Thyroid gland (tissue), 4 donors: ENCODE data around the gene SPATA24. TPM values are rescaled to one million over a fixed set of nuclear protein-coding genes. Genes with fewer than 3 reads are reported as not detected.

Source experiments
- DNase-seq, 2 donors: peaks; one replicate each; pipeline ENCODE4 v3.0.0-alpha.2; 2019
- H3K27ac ChIP-seq, 3 donors: fragments of 200-600 bp; sonication (generic); 1 replicate in 2 of 3; 2 replicates in 1 of 3; pipeline ENCODE4 v1.5.1; 2016 to 2019; ENCODE audit warnings: mild to moderate bottlenecking in 1 of 3, moderate library complexity in 1 of 3
- H3K27me3 ChIP-seq: fragments of 200-600 bp; sonication (generic); one replicate; pipeline ENCODE4 v1.5.1; 2019
- H3K36me3 ChIP-seq, 2 donors: fragments of 200-600 bp; sonication (generic); one replicate each; pipeline ENCODE4 v1.5.1; 2016 to 2019
- H3K4me1 ChIP-seq, 2 donors: fragments of 200-600 bp; sonication (generic); one replicate each; pipeline ENCODE4 v1.5.1; 2017 to 2019
- H3K4me3 ChIP-seq, 3 donors: fragments of 200-600 bp; sonication (generic); replicated peaks in 1 of 3; 1 replicate in 2 of 3; 2 replicates in 1 of 3; pipeline ENCODE4 v1.5.1; 2016; ENCODE audit warnings: mild to moderate bottlenecking in 1 of 3
- H3K9me3 ChIP-seq: fragments of 200-600 bp; sonication (generic); one replicate; pipeline ENCODE4 v1.5.1; 2017
- CTCF ChIP-seq, 6 experiments: fragments of 200-600 bp in 3 of 6; fragments of 450-650 bp in 3 of 6; sonication (generic) in 3 of 6; IDR thresholded peaks; one replicate each; pipeline ENCODE4 v1.5.1; 2016 to 2019; ENCODE audit warnings: antibody characterized with exemption in 6 of 6, mild to moderate bottlenecking in 2 of 6, inconsistent platforms in 1 of 6, moderate library complexity in 1 of 6
- POLR2A ChIP-seq, 2 donors: fragments of 450-650 bp; IDR thresholded peaks; one replicate each; pipeline ENCODE4 v1.6.1; 2017; ENCODE audit warnings: antibody characterized with exemption in 2 of 2, mild to moderate bottlenecking in 2 of 2, moderate library complexity in 1 of 2
- WGBS, 2 donors: methylation state at CpG; one replicate each; pipeline ENCODE4 v1.1.5; 2017; 5-methylcytosine and 5-hydroxymethylcytosine counted together
- intact Hi-C: fragments of 100-400 bp; cut with DNase I; formaldehyde crosslinking; loops from one replicate; pipeline ENCODE4 v1.15.1; 2023
- total RNA-seq, 4 donors: library from RNA; depleted of rRNA; stranded (reverse); fragments of >200 nt; gene quantifications; one replicate each; pipeline ENCODE4 v1.2.3, GENCODE V29; 2016

SPATA24 gene
- total RNA-seq, 4 donors from 2014 or later, result 6.5 to 14.2 (median 7.3) TPM

DNA sequence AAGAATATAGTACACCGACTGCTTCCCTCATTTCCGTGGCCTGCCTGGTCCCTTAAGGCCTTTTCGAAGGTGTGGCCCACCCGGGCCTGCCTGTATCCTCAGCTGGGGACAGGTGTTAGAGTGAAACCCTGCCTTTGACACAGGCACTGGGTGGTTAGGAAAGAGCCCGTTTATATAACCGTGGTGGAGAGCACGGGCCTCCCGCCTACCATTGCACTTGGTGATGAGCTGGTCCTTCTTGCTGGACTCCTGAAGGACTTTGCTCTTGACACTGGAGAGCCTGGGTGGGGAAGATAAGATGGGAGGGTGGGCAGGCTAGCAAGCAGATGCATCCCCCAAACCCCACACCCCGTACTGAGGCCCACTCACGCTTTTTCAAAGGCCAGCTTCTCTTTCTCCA is 2.3 kb downstream of the SPATA24 start:
- TF ChIP-seq POLR2A (IDR thresholded peaks at IDR 0.05), result no peak
- no peak for TF ChIP-seq CTCF (IDR thresholded peaks at IDR 0.05)
- WGBS, 2 donors, result 91 to 94% methylated on average over 6 to 10 of the region's 10 CpGs
- DNase-seq, result no peak
- Histone ChIP-seq H3K9me3 (no peaks in the 10 kb centered on the region), H3K27me3 (no peaks in the 10 kb centered on the region), H3K4me1 (peaks cover 5 to 14% of the 10 kb centered on the region in 2 donors), H3K36me3 (no peaks in the 10 kb centered on the region), H3K27ac (no peak overlapping the region), H3K4me3 (no peak overlapping the region)
- intact Hi-C loops, result no loop called here

GRCh38 chr5:139399501-139400121 is 4.3 kb downstream of the SPATA24 start:
- no peaks in the 10 kb centered on the region for H3K36me3 ChIP-seq
- H3K27ac ChIP-seq, result no peak overlapping the region
- H3K9me3 ChIP-seq, result no peaks in the 10 kb centered on the region
- no peak for DNase-seq
- no peaks in the 10 kb centered on the region for H3K27me3 ChIP-seq
- intact Hi-C loops, result no loop called here
- H3K4me1 ChIP-seq, result peaks cover 12 to 19% of the 10 kb centered on the region in 2 donors
- no peak for TF ChIP-seq CTCF (IDR thresholded peaks at IDR 0.05)
- no peak for TF ChIP-seq POLR2A (IDR thresholded peaks at IDR 0.05)
- H3K4me3 ChIP-seq, result no peak overlapping the region
- WGBS, 2 donors, result 83 to 89% methylated on average over 6 of the region's 6 CpGs

- H3K9me3 ChIP-seq, result no peaks in the 10 kb centered on the region
- no peak for TF ChIP-seq CTCF (IDR thresholded peaks at IDR 0.05)
- no peak for TF ChIP-seq POLR2A (IDR thresholded peaks at IDR 0.05)
- intact Hi-C loops, result no loop called here
- DNase-seq, result peak; percentile 55 to 59
- H3K4me3 ChIP-seq, result no peak overlapping the region
- H3K4me1 ChIP-seq, result peaks cover 12 to 25% of the 10 kb centered on the region in 2 donors
- no peaks in the 10 kb centered on the region for H3K36me3 ChIP-seq
- no peak overlapping the region for H3K27ac ChIP-seq
- WGBS, 2 donors, result 34 to 42% methylated on average over 6 of the region's 6 CpGs
- no peaks in the 10 kb centered on the region for H3K27me3 ChIP-seq
Measured at GRCh38 chr5:139397921-139398320, 6.0 kb downstream of the SPATA24 start.

- intact Hi-C loops, result no loop called here
- Histone ChIP-seq H3K27me3 (no peaks in the 10 kb centered on the region), H3K9me3 (no peaks in the 10 kb centered on the region), H3K27ac (no peak overlapping the region), H3K4me1 (peaks cover 15 to 35% of the 10 kb centered on the region in 2 donors), H3K4me3 (no peak overlapping the region), H3K36me3 (no peaks in the 10 kb centered on the region)
- DNase-seq, result no peak
- TF ChIP-seq POLR2A (IDR thresholded peaks at IDR 0.05) (no peak), CTCF (IDR thresholded peaks at IDR 0.05) (no peak)
- 87 to 89% methylated on average over 8 of the region's 8 CpGs for WGBS, 2 donors
Measured at GRCh38 chr5:139396691-139397090, 7.2 kb downstream of the SPATA24 start.

DNA sequence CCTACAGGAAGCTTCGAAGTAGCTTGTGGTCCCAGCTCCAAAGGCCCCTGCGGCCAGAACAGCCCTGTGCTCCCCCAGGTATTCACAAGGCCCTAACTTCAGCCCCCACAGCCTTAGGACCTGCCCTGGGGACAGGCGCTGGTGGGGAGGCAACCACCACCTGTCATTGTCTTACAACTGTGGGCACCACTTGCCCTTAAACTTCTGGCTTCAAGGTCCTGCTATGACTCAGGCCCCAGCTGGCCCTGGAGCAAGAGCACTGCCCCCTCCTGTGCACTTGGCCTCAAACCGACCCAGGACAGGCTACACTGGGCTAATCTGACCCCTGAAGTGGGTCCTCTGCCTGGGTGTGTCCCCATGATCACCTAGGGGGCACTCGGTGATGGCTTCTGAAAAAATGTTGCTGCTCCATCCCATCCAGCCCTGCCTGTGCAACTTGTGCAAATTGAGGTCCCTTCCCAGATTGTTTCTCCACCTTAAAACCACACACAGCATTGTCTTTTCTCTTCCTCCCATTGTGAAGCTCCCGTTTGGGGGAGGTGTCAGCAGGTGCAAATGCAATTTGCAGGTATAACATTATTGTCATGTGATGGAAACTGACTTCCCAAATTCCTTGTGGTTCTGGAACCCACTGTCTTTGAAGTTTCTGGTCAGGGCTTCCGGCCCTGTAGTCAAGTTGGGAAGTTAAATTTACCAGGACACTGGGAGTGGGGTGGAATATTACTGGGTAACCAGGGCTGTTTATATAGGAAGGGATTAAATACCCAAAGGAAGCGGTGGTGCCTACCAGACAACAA is 7.8 kb downstream of the SPATA24 start:
- no peak overlapping the region for H3K4me3 ChIP-seq
- peaks cover 15 to 36% of the 10 kb centered on the region in 2 donors for H3K4me1 ChIP-seq
- H3K9me3 ChIP-seq, result no peaks in the 10 kb centered on the region
- no peaks in the 10 kb centered on the region for H3K36me3 ChIP-seq
- no peak for DNase-seq
- H3K27ac ChIP-seq, result no peak overlapping the region
- H3K27me3 ChIP-seq, result no peaks in the 10 kb centered on the region
- intact Hi-C loops, result no loop called here
- TF ChIP-seq CTCF (IDR thresholded peaks at IDR 0.05), result no peak
- no peak for TF ChIP-seq POLR2A (IDR thresholded peaks at IDR 0.05)
- 86 to 89% methylated on average over 8 of the region's 8 CpGs for WGBS, 2 donors
